Ramos (cell line): ENCODE measurements around the gene MPG.

ENCODE experiments used
- in situ Hi-C: fragments of 300-500 bp; cut with MboI; formaldehyde crosslinking; loops from one replicate; pipeline ENCODE4 v1.14.3; 2022; ENCODE audit warnings: low sequenced_read_pairs; ENCODE audit not compliant: unreplicated experiment

The MPG gene

DNA sequence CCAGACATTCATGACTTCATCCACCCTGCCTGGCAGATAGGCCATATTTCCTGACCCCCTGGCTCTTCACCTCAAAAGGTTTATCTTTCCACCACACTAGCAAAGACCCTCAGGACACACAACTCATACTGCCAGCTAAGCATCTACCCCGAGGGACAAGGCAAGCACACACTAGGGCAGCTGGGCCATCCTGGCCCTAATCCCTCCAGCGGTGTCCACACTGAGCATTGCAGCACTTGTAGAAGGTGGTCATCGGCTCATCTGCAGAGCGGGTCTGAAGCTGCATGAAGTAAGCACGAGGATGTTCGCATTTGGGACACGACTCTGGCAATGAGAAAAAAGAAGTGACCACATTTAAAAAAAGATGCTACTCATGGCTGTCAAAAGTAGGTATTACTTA is 30.8 kb upstream of the MPG start:
- in situ Hi-C loops = no loop called here

DNA sequence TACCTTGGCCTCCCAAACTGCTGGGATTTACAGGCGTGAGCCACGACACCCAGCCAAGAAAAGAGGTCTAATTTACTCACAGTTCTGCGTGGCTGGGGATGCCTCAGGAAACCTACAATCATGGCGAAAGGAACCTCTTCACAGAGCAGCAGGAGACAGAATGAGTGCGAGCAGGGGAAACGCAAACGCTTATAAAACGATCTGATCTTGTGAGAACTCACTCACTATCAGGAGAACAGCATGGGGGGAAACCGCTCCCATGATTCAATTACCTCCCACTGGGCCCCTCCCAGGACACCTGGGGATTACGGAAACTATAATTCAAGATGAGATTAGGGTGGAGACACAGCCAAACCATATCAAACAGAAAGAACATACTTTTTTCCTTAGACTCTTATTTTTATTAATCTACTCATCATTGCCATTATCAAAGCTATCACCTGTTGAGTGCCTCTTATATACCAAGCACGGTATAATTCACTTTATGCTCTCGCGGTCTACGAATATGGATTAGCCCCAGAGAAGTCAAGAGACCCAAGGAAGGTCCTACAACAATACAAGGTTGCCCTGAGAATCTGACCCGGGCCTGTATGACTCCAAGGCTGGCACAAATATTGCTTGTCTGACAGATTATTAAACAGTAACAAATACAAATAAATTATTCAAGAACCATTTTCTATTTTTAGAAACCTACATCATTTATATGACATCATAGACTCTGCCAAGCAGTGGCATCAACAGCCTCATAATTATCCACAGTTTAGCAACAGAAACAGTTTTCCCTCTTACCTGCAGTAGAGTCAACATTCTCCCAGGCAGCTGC is 27.0 kb upstream of the MPG start:
- in situ Hi-C loops = no loop called here

DNA sequence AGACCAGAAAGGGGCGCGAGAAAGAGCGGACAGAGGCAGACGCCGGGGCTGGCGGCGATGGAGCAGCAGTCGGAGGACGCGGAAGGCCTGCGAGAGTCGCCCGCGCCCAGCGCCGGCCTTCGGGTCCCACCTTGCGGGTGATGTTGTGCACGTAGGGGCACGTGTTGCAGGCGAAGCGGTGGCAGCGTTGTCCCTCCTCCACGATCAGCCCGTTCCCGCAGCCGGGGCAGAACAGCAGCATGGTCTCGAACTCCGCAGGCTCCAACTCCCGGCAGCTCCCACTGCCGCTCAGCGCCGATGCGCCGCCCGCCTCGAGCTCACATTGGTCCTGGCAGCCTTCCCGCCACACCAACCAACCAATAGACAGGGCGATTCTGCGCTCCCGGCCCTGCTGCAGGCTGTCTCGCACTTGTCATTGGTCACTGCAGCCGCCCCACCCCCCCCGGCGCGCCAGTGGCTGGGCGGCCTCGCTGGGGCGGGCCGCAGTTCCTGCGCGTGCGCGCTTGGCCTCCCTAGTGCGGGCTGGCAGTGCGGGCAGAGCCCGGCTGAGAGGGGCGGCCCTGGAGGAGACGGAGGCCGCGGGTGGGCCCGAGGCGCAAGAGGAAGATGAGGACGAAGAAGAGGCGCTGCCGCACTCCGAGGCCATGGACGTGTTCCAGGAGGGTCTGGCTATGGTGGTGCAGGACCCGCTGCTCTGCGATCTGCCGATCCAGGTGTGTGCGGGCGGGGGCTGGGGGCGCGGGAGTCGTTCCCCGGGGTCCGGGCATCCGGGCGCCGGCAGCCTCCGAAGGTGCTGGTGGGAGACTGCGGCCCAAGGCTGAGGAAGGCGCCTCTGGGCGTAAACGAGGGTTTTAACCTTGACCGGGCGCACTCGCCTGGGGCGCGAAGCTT is 24.4 kb upstream of the MPG start, which contains the start of the genes POLR3K and SNRNP25:
Gene POLR3K, minus strand, starts transcription at position 263 of the 891 bp plus-strand sequence. Its CDS starts 22 bp downstream, at position 241.
Gene SNRNP25, plus strand, starts transcription at position 483 of the 891 bp plus-strand sequence. Its CDS starts 189 bp downstream, at position 672.
- in situ Hi-C loops = no loop called here

DNA sequence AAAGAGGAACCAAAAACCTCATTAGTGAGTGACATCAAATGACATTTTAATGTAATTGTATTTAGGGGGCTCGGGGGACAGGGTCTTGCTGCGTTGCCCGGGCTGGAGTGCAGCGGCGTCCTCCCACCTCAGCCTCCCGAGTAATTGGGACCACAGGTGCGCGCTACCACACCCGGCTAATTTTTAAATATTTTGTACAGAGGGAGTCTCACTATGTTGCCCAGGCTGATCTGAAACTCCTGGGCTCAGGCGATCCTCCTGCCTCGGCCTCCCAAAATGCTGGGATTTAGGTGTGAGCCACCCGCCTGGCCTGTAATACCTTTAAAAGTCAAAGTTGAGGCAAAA is 23.8 kb upstream of the MPG start:
- in situ Hi-C loops = no loop called here

- in situ Hi-C loops = no loop called here
These were observed 22.4 kb upstream of the MPG start for GRCh38 chr16:55571-56136.

DNA sequence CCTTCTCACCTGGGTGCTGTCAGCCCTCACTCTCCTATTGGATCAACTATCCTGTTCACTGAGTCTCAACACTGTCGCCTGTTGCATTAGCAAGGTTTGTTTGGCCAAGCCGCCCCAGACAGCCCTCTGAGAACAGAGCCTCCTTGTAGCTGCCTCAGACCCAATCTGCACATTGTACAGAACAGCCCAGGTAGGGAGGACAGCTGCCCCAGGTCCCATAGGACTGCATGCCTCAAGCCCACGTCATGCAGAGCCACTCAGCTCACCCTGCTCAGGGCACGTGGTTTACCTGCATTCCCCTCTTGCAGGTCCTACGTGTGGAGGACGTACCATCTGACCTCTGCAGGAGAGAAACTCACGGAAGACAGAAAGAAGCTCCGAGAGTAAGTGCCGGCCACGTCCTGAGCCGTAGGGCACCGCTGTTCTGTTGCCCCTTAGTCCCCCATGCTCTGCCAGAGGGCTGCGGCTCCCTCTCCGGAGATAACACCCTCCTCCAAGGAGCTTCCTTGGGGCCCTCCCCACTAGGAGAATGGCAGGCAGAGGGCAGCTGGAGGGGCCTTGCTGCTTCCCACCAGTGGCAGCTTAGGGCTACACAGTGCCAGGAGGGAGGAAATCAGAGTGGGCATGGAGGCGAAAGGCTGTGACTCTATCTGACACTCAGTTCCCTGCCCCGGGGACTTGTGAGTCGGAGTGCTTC is 21.6 kb upstream of the MPG start:
- in situ Hi-C loops = no loop called here

- in situ Hi-C loops = no loop called here
These were observed 20.3 kb upstream of the MPG start for GRCh38 chr16:57711-58110.

DNA sequence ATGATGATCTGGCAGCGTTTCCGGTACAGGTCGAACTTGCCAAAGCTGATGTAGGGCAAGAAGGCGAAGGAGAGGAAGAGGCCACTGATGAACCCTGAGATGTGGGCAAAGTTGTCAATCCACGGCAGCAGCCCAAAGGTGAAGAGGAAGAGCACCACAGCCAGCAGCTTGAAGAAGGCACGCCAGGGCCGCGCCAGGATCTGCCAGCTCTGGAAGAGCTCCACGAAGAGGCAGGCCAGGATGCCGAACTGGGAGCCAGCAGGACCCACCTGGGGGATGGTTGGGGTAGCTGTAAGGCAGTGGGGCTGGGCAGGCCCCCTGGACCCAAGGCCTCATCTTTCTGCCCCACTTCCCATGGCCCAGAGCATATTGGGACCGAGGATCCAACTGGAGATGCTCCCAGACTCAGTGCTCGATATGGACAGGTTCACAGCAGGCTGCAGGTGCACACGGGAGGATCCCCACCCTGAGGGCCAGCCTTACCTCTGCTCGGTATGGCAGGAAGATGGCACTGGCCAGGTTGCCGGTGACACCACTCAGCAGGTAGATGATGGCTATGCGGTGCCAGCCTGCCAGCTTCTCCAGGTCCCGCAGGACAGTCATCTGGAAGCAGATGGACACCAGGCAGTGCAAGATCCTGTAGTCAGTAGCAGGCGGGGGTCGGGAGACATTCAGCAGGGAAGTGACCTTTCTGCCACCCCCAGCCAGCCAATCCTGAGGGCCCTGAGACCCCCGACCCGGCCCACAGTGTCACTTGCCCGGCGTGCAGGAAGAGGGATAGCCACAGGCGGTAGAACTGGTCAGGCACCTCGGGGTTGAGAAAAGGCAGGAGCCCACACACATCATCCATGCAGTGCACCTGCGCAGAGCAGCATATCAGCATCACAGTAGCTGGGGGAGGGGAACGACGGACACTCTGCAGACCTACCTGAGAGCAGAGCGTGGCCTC is 19.3 kb upstream of the MPG start:
- in situ Hi-C loops = no loop called here

DNA sequence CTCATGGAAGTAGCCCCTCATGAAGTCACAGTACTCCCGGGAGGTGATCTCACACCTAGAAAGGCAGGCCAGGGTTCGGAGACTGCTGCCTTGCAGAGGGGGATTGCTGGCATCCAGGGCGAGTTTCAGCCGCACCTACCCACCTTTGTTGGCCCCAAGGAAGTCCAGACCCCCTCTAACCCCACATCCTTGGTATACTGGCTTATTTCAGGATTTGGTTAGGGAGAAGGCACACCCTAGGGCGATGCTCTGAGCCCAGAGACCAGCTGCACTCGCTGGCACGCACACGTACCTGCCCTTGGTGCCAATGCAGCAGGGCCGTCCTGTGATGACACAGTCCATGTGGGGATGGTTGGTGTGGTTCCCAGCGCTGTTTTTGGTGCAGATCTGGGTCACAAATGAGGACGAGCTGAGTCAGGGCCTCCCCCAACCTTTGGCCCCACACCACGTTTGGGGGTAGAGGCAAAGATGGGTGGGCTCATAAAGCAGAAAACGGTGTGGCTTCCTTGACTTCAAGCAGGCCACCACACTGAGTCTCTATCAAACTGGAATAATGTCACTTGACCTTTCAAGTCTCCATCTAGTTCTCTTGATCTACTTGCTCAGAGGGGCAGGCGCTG is 18.5 kb upstream of the MPG start:
- in situ Hi-C loops = no loop called here

DNA sequence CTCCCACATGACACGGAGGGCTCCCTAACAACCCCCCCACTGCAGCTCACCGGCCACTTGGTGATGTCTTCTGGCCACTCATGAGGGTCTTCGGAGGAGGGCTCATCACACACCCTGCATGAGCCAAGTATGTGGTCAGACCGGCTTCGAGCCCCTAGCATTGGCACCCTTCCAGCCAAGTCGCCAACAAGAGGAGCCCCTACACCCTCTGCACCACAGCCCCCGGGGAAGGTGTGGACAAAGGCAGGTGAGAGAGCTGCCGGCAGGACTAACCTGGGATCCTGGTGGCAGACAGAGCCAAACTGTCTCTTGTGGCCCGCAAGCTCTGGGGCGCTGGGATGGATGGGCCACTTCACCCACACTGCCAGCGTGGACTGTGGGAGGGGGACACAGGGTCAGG is 17.9 kb upstream of the MPG start:
- in situ Hi-C loops = no loop called here

GRCh38 chr16:60929-61878 is 16.8 kb upstream of the MPG start:
- in situ Hi-C loops = no loop called here

- in situ Hi-C loops = no loop called here
These were observed 16.1 kb upstream of the MPG start for GRCh38 chr16:61879-62281.

- in situ Hi-C loops = no loop called here
These were observed 15.6 kb upstream of the MPG start for GRCh38 chr16:62283-62967.

DNA sequence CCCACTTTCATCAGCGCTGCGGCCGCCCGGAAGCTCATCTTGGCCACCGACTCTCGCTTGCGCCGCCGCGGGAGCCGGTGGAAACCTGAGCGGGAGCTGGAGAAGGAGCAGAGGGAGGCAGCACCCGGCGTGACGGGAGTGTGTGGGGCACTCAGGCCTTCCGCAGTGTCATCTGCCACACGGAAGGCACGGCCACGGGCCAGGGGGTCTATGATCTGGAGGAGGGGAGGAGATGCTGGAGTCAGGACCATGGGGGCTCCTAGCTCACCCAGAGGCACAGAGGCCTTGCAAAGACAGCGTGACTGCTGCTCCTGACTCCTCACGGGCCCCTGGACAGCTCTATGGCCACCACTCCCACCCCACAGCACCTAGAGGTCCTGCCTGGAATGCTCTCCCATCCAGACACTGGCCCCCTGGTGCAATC is 15.0 kb upstream of the MPG start:
- in situ Hi-C loops = no loop called here

- in situ Hi-C loops = no loop called here
These were observed 14.6 kb upstream of the MPG start for GRCh38 chr16:63466-63865.

DNA sequence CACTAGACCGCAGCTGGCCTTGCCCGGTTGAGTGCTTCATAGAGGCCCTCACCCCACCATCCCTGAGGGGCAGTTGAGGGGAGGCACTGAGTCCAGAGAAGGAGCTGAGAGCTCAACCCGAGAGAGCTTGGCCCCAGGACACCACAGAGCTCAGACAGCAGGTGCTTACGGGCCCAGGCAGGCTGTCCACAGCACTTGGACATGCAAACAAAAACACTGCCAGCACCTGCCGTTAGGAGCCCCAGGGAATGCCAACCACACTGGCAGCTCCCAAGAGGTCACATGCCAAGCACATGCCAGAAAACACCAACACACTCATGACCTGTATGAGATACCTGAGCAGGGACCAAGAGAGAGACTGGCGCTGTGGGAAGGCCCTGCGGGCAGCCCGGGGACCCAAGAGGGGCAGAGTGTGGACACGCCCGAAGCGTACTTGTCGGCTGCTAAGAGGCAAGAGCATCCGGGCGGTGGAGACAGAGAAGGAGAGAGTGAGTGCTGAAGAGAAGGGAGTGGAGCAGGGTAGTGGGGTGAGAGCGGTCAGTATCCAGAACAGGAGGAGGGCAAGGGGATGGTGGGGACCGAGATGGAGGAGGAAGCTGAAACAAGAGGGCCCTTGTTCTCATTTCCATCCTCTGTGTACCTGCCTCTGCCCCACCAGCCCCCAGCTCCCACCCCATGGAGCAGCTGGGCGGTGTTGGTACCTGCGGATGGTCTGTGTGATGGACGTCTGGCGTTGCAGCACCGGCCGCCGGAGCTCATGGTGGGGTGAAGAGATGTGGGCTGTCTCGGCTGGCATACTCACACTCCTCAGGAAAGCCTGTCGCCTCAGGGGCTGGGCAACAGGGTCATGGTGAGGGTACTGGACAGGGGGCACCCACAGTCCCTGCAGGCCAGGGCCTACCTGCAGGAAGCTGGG is 13.8 kb upstream of the MPG start:
- in situ Hi-C loops = no loop called here
